ENCODE results near the gene PIK3C2G. TPM values are rescaled to one million over a fixed set of nuclear protein-coding genes. Genes with fewer than 3 reads are reported as not detected.

Gene PIK3C2G
- total RNA-seq, 1 experiment from 2014 or later: not detected

GRCh38 chr12:18492372-18493025 lies 231.2 kb downstream of the PIK3C2G start:
- no peaks in the 10 kb centered on the region for H3K27me3 ChIP-seq (ENCODE audit: insufficient read depth, low read length)
- no peaks in the 10 kb centered on the region for H3K23me2 ChIP-seq (ENCODE audit: insufficient read length, low read depth, low read length, poor library complexity, severe bottlenecking)
- no peak overlapping the region for H2AK5ac ChIP-seq (ENCODE audit: insufficient read length, low read length)
- no peaks in the 10 kb centered on the region for H3K79me1 ChIP-seq (ENCODE audit: insufficient read depth, low read depth, low read length, poor library complexity, severe bottlenecking)
- no peak overlapping the region for H2BK15ac ChIP-seq (ENCODE audit: low read depth, low read length)
- H4K8ac ChIP-seq (replicated peaks; ENCODE audit: insufficient read length, low read depth, low read length): no peak overlapping the region
- H3K27me3 Mint-ChIP-seq (ENCODE audit: low read depth): no peaks in the 10 kb centered on the region
- H3K4me1 Mint-ChIP-seq: peaks cover 0 to 8% of the 10 kb centered on the region in 2 experiments; a peak in 2 of 4 replicates
- H3K27ac ChIP-seq (ENCODE audit: insufficient read length, low read depth, low read length): no peak overlapping the region
- H3K79me2 ChIP-seq (ENCODE audit: insufficient read depth, low read length): no peaks in the 10 kb centered on the region
- no peak overlapping the region for H3K56ac ChIP-seq (ENCODE audit: insufficient read length, low read depth, low read length)
- no peak for TF ChIP-seq CTCF (conservative IDR thresholded peaks at IDR 0.05)
- no peak overlapping the region for H3T11ph ChIP-seq (ENCODE audit: low read length)
- no peak overlapping the region for H3K18ac ChIP-seq (ENCODE audit: insufficient read length, low read depth, low read length)
- no peak overlapping the region for H3K14ac ChIP-seq (ENCODE audit: insufficient read depth, low read length)
- H3K9me3 Mint-ChIP-seq: no peaks in the 10 kb centered on the region
- no peak overlapping the region for H3K4me2 ChIP-seq (ENCODE audit: insufficient read depth, insufficient read length, low read length)
- H3K9me3 ChIP-seq (ENCODE audit: control insufficient read depth, low read depth, low read length): no peaks in the 10 kb centered on the region
- no peak overlapping the region for H4K91ac ChIP-seq (ENCODE audit: insufficient read length, low read depth, low read length)
- H3K23ac ChIP-seq (ENCODE audit: insufficient read length, low read depth, low read length): no peak overlapping the region
- no peak overlapping the region for H2BK12ac ChIP-seq (ENCODE audit: insufficient read length, low read depth, low read length)
- H3K4me1 ChIP-seq (ENCODE audit: insufficient read depth, low read length): no peaks in the 10 kb centered on the region
- H2BK5ac ChIP-seq (ENCODE audit: insufficient read length, low read length): no peak overlapping the region
- H3K27ac Mint-ChIP-seq: no peak overlapping the region
- H3K4me3 Mint-ChIP-seq: no peak overlapping the region
- H2AFZ ChIP-seq (ENCODE audit: low read length): no peak overlapping the region
- H4K20me1 ChIP-seq (ENCODE audit: control insufficient read depth, insufficient read depth, insufficient read length): no peaks in the 10 kb centered on the region
- no peak overlapping the region for H2BK120ac ChIP-seq (ENCODE audit: low read depth, low read length, poor library complexity, severe bottlenecking)
- no peak overlapping the region for H3K9ac ChIP-seq (ENCODE audit: extremely low read depth, insufficient read length, low read length)
- DNase-seq: no peak
- H3K4ac ChIP-seq (ENCODE audit: low read depth, low read length): no peak overlapping the region
- no peak overlapping the region for H2BK20ac ChIP-seq (ENCODE audit: low read depth, low read length, poor library complexity, severe bottlenecking)
- no peaks in the 10 kb centered on the region for H3K36me3 Mint-ChIP-seq (ENCODE audit: insufficient read depth in 1 of 3, low read depth in 3 of 3)
- no CpG with 5 or more reads among the region's 2 CpGs for WGBS (ENCODE audit: extremely low coverage, insufficient read length, low lambda C conversion rate)
- no peak overlapping the region for H4K5ac ChIP-seq (ENCODE audit: insufficient read length, low read depth, low read length)
